Cardiac muscle cell (in vitro differentiated cells and primary cell): ENCODE measurements around the gene IBA57. TPM values are rescaled to one million over a fixed set of nuclear protein-coding genes. Genes with fewer than 3 reads are reported as not detected.
"Not testable (repeated sequence)": the region's sequence is repeated elsewhere in the genome, so short reads cannot be mapped to it uniquely, and the experiment has no call there.

Source experiments
- DNase-seq, 2 donors: peaks; one replicate each; pipeline versions ENCODE4 v3.0.0 to v3.0.0-alpha.2; 2010 to 2017; ENCODE audit warnings: low read depth in 1 of 2, low spot score in 1 of 2
- H3K27ac ChIP-seq: fragments of 200-600 bp; sonication (generic); 2 replicates; pipeline ENCODE4 v1.5.1; 2016
- H3K27me3 ChIP-seq: fragments of 200-600 bp; sonication (generic); 2 replicates; pipeline ENCODE4 v1.6.0; 2016; ENCODE audit warnings: control low read depth
- H3K36me3 ChIP-seq: fragments of 200-600 bp; sonication (generic); 2 replicates; pipeline ENCODE4 v1.5.1; 2016; ENCODE audit warnings: control low read depth
- H3K4me1 ChIP-seq: fragments of 200-600 bp; sonication (generic); 2 replicates; pipeline ENCODE4 v1.8.1; 2017; ENCODE audit warnings: low read depth, mild to moderate bottlenecking, mixed run types
- H3K4me3 ChIP-seq: fragments of 200-600 bp; sonication (generic); 2 replicates; pipeline ENCODE4 v1.5.1; 2016; ENCODE audit warnings: mild to moderate bottlenecking
- H3K9me3 ChIP-seq: fragments of 200-600 bp; sonication (generic); 2 replicates; pipeline ENCODE4 v1.5.1; 2017; ENCODE audit warnings: low read depth, mild to moderate bottlenecking, control low read depth
- polyA plus RNA-seq: library from polyadenylated mRNA; unstranded; fragments of >200 nt; fragmentation: Nextera tagmentation; extraction: Ambion mirVana; gene quantifications from 2 replicates; pipeline ENCODE4 v1.2.1, GENCODE V29; 2016
- total RNA-seq: library from RNA; depleted of rRNA; stranded (reverse); fragments of >200 nt; gene quantifications from 2 replicates; pipeline ENCODE4 v1.2.3, GENCODE V29; 2016
- TF ChIP-seq, protein P1 (sequence below): IDR thresholded peaks from 2 replicates; pipeline ENCODE4 v1.5.1; 2012; ENCODE audit warnings: low read depth, mild to moderate bottlenecking, low read length

The IBA57 gene
- total and polyA plus RNA-seq, 2 experiments from 2014 or later: 5.1 to 6.4 TPM

DNA sequence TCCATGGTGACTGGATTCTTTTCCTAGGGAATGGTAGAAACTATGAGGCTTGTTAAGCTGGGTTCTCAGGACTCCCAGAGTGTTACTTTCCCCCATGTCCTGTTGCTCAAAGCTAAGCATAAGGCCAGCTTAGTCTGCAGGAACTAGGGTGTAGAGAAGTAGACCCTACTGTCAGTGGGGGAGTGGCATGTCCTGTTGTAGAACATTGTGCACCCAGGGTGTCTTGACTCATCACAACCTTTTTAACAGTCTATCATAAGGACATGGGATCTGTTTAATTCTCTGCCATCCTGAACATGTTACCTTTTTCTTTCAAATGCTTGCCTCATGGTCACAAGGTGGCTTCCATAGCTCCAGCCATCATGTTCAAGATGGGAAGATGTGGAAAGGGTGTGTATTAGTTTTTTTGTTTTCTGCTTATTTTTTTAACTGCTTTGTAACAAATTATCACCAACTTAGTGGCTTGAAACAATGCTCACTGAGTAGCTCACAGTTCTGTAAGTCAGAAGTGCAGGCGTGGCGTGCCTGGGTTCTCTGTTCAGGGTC lies 59.6 kb downstream of the IBA57 start:
- H3K27me3 ChIP-seq: no peaks in the 10 kb centered on the region
- no peaks in the 10 kb centered on the region for H3K4me1 ChIP-seq
- TF ChIP-seq, protein P1, sequence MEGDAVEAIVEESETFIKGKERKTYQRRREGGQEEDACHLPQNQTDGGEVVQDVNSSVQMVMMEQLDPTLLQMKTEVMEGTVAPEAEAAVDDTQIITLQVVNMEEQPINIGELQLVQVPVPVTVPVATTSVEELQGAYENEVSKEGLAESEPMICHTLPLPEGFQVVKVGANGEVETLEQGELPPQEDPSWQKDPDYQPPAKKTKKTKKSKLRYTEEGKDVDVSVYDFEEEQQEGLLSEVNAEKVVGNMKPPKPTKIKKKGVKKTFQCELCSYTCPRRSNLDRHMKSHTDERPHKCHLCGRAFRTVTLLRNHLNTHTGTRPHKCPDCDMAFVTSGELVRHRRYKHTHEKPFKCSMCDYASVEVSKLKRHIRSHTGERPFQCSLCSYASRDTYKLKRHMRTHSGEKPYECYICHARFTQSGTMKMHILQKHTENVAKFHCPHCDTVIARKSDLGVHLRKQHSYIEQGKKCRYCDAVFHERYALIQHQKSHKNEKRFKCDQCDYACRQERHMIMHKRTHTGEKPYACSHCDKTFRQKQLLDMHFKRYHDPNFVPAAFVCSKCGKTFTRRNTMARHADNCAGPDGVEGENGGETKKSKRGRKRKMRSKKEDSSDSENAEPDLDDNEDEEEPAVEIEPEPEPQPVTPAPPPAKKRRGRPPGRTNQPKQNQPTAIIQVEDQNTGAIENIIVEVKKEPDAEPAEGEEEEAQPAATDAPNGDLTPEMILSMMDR: no peak
- H3K36me3 ChIP-seq: peaks cover 69% of the 10 kb centered on the region
- H3K4me3 ChIP-seq: no peak overlapping the region
- H3K9me3 ChIP-seq: no peaks in the 10 kb centered on the region
- no peak for DNase-seq
- H3K27ac ChIP-seq: no peak overlapping the region

DNA sequence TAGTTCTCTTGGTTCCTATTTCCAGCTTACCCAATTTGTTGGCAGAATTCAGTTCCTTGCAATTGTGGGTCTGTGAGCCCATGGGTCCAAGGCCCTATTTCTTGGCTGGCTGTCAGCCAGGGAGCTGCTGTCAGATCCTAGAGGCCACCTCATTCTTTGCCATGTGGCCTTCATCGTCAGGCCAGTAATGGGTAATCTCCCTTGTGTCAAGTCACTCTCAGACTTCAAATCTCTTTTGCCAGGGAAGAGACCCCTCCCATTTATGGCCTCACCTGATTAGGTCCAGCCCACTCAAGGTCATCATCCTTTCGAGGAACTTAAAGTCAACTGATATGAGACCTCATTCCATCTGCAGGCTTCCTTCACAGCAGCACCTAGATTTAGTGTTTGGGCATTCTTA lies 60.1 kb downstream of the IBA57 start:
- Histone ChIP-seq H3K4me3 (no peak overlapping the region), H3K4me1 (no peaks in the 10 kb centered on the region), H3K9me3 (no peaks in the 10 kb centered on the region), H3K27ac (no peak overlapping the region), H3K27me3 (no peaks in the 10 kb centered on the region), H3K36me3 (peaks cover 65% of the 10 kb centered on the region)
- no peak for DNase-seq
- TF ChIP-seq, protein P1: no peak

DNA sequence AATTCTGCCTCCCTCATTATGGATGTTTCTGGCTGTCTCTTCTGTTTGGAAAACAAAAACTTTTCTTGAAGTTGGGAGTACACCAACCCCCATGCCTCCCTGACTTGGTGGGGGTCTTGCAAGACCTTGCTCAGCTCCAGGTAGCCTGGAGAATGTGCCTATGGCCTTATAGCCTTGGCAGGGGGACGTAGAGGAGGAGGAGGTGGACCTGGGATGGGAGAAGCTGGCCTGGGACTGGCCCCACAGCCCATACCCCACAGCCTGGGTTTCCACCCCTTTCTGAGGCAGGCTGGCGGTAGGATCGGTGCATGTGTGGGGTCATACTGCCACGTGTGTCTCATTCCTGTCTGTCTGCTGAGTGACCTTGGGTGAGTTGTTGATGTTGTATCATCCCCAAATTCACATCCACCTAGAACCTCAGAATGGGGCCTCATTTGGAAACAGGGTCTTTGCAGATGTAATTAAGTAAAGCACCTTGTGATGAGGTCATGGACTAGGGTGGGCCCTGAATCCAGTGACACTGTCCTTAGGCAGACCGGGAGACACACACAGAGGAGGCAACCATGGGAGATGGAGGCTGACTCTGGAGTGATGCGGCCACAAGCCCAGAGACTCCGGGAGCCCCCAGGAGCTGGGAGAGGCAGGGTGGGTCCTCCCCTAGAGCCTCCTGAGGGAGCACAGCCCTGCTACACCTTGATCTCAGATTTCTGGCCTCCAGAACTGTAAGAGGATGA lies 60.7 kb downstream of the IBA57 start:
- H3K4me1 ChIP-seq: no peaks in the 10 kb centered on the region

DNA sequence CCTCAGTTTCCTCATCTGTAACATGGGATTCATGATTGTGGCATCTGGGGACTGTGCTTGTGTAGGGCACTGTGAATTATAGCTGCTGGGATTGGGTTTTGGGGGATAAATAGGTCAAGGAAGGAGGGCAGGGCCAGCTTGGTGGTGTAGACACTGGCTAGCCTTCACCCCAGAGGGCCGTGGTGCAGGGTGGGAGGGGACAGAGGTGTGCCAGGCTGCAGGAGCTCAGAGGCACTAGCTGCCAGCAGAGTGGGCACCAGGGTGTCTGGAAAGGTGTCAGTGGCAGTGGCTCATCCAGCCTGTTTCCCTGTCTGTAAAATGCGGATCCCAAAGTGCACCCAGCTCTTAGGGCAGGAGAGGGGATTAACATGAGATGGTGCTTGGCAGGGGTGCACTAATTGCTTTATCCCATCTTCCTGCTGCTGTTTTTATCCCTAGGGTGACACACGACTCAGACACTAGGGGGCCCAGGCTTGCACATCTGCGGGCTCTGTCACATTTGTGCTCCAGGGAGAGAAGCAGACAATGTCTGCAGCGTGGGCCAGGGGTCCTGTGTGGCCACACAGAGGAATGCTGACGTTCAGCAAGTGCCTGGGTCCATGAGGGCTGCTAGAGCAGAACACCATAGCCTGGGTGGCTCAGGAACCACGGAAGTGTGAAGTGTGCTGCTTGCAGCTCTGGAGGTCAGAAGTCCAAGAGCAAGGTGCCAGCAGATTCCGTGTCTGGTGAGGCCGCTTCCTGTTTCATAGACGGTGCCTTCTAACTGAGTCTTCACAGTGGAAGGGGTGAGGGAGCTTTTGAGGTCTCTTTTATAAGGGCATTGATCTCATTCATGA lies 61.6 kb downstream of the IBA57 start:
- Histone ChIP-seq H3K4me3 (no peak overlapping the region), H3K36me3 (peaks cover 62% of the 10 kb centered on the region), H3K27me3 (no peaks in the 10 kb centered on the region), H3K27ac (peak overlapping the region; percentile 59), H3K9me3 (no peaks in the 10 kb centered on the region), H3K4me1 (no peaks in the 10 kb centered on the region)
- TF ChIP-seq, protein P1: peak; percentile 47
- DNase-seq: peak in 1 of 2 donors; percentile 67

More for the DNA sequence above, 60.7 kb downstream of the IBA57 start:
- TF ChIP-seq, protein P1: no peak
- DNase-seq: no peak
- no peak overlapping the region for H3K4me3 ChIP-seq
- H3K36me3 ChIP-seq: peaks cover 61% of the 10 kb centered on the region
- no peaks in the 10 kb centered on the region for H3K9me3 ChIP-seq
- no peaks in the 10 kb centered on the region for H3K27me3 ChIP-seq
- no peak overlapping the region for H3K27ac ChIP-seq

DNA sequence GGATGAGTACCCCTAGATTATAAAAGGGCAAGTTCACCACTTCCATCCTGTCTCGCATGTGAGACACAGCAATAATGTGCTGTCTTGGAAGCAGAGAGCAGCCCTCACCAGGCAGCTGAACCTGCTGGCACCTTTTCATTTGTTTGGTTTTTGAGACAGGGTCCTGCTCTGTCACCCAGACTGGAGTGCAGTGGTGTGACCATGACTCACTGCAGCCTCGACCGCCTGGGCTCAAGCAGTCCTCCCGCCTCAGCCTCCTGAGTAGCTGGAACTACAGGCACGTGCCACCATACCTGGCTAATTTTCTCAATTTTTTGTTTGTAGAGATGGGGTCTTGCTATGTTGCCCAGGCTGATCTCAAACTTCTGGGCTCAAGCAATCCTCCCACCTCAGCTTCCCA lies 62.5 kb downstream of the IBA57 start:
- H3K4me1 ChIP-seq, H3K4me3 ChIP-seq, DNase-seq, H3K27me3 ChIP-seq, H3K9me3 ChIP-seq: not testable (repeated sequence)
- Histone ChIP-seq H3K36me3 (peaks cover 63% of the 10 kb centered on the region), H3K27ac (peak overlapping the region; percentile 59)
